ENCODE data around the gene SMARCA4.
"Not testable (repeated sequence)": the region's sequence is repeated elsewhere in the genome, so short reads cannot be mapped to it uniquely, and the experiment has no call there.

SMARCA4 gene

GRCh38 chr19:11066326-11066725 lies 105.5 kb downstream of the SMARCA4 start:
- no peak for DNase-seq (ENCODE audit: low read depth)

GRCh38 chr19:11067356-11068113 lies 106.7 kb downstream of the SMARCA4 start:
- peak; percentile 12 for DNase-seq (ENCODE audit: low read depth)

- no peak for DNase-seq (ENCODE audit: low read depth)
Observed at GRCh38 chr19:11069561-11069960, 108.7 kb downstream of the SMARCA4 start.

- no peak for DNase-seq (ENCODE audit: low read depth)
Observed at GRCh38 chr19:11070123-11070522, 109.3 kb downstream of the SMARCA4 start.

- DNase-seq (ENCODE audit: low read depth), result no peak
Observed at GRCh38 chr19:11073568-11073967, 112.7 kb downstream of the SMARCA4 start.

GRCh38 chr19:11076792-11077191 lies 116.0 kb downstream of the SMARCA4 start:
- not testable (repeated sequence) for DNase-seq (ENCODE audit: low read depth)

- DNase-seq (ENCODE audit: low read depth), result no peak
Observed at GRCh38 chr19:11078893-11079292, 118.1 kb downstream of the SMARCA4 start.

- no peak for DNase-seq (ENCODE audit: low read depth)
Observed at GRCh38 chr19:11079999-11080398, 119.2 kb downstream of the SMARCA4 start.

- DNase-seq (ENCODE audit: low read depth), result no peak
Observed at GRCh38 chr19:11087870-11088505, 127.2 kb downstream of the SMARCA4 start.

GRCh38 chr19:11088506-11089253 lies 127.8 kb downstream of the SMARCA4 start:
- no peak for DNase-seq (ENCODE audit: low read depth)

- DNase-seq (ENCODE audit: low read depth), result peak; percentile 94
Observed at GRCh38 chr19:11089254-11090013, 128.6 kb downstream of the SMARCA4 start, which contains the start of gene LDLR. LDLR (plus strand) TSS chr19:11089463; CDS start chr19:11089549, 86 bp downstream.

GRCh38 chr19:11090014-11090263 lies 129.1 kb downstream of the SMARCA4 start:
- not testable (repeated sequence) for DNase-seq (ENCODE audit: low read depth)

- peak; percentile 97 for DNase-seq (ENCODE audit: low read depth)
Observed at GRCh38 chr19:11090264-11090996, 129.6 kb downstream of the SMARCA4 start.

- DNase-seq (ENCODE audit: low read depth), result no peak
Observed at GRCh38 chr19:11090997-11091702, 130.3 kb downstream of the SMARCA4 start.

- DNase-seq (ENCODE audit: low read depth), result peak; percentile 96
Observed at GRCh38 chr19:11091703-11092153, 130.9 kb downstream of the SMARCA4 start.

- peak; percentile 61 for DNase-seq (ENCODE audit: low read depth)
Observed at GRCh38 chr19:11092181-11092538, 131.3 kb downstream of the SMARCA4 start.

- DNase-seq (ENCODE audit: low read depth), result no peak
Observed at GRCh38 chr19:11093689-11094238, 132.9 kb downstream of the SMARCA4 start.

- no peak for DNase-seq (ENCODE audit: low read depth)
Observed at GRCh38 chr19:11094520-11094894, 133.7 kb downstream of the SMARCA4 start.

GRCh38 chr19:11096210-11096841 lies 135.5 kb downstream of the SMARCA4 start:
- DNase-seq (ENCODE audit: low read depth), result peak; percentile 75

- DNase-seq (ENCODE audit: low read depth), result not testable (repeated sequence)
Observed at GRCh38 chr19:11097367-11097766, 136.5 kb downstream of the SMARCA4 start.
